Measurements from ENCODE around the gene GCNT2.

GRCh38 chr6:10598084-10598960 is 77.2 kb downstream of the GCNT2 start:
- TF ChIP-seq CTCF (IDR thresholded peaks at IDR 0.05; ENCODE audit: borderline replicate concordance, extremely low read depth, low read length, poor library complexity, severe bottlenecking) (no peak), EZH2 (IDR thresholded peaks at IDR 0.05; ENCODE audit: borderline replicate concordance, low read depth, low read length, severe bottlenecking) (no peak)

Data from DND-41 (cell line).